NCI-H2196 treated with DMSO at 0.1 percent for 48 hours (cell line): ENCODE data around the gene GCFC2.
A peak's percentile ranks its signal among the peaks of the same experiment; 100 is the strongest.
"Not testable (repeated sequence)": the region's sequence is repeated elsewhere in the genome, so short reads cannot be mapped to it uniquely, and the experiment has no call there.

ENCODE experiments used
- DNase-seq: peaks from one replicate; lab custom pipeline; 2025; ENCODE audit not compliant: unreplicated experiment; lab: John Stamatoyannopoulos, UW

GCFC2 gene

GRCh38 chr2:75710577-75711253 lies at the start of gene GCFC2:
GCFC2 (minus strand) TSS chr2:75710915; CDS start chr2:75710855, 60 bp downstream.
- peak; percentile 59 for DNase-seq

DNA sequence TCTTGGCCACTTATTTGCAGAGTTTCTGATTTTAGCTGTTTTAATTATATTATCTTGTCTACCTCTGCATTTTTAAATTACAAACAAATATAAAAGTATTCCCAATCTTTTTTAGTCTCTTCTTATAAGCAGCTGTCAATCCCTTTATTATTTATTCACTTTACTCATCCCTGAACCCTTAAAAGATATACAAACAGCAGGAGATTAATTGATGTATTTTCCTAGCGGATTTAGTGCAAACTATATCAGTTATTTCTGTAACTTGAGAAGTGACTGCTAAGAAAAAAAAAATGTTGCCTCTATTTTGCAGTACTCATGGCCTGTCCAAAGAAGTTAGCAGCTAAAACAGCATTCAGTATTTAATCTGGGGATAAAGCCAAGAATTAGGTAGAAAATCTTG lies 42.1 kb upstream of the GCFC2 start:
- no peak for DNase-seq

DNA sequence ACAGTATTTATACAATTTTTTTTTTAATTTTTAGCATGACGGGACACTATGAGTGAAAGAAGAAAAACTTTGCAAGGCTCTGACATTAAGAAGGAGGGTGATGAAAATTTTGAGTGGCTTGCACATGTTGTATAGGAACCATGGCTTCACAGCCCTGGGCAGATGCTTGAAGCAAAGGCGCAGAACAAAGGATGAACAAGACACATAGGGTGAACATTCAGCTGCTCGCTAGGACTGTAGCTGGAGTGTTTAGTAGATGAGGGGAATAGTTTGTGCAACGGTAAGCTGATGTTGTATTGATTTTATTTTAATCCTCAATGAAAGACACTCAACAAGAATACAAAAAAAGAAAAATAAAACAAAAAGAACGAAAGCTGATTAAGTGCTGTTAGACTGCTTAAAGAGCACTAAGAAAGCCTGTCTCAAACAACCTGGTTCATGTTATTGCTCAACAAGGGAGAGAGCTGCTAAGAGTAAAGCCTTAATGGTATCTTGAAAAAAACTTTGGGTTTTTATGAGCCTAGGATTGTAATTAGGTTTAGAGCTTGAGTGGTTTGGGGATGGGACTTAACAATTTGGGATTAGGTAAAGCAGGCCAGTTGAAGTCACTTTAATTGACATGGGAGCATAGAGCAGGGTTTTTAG lies 41.2 kb upstream of the GCFC2 start:
- no peak for DNase-seq

DNA sequence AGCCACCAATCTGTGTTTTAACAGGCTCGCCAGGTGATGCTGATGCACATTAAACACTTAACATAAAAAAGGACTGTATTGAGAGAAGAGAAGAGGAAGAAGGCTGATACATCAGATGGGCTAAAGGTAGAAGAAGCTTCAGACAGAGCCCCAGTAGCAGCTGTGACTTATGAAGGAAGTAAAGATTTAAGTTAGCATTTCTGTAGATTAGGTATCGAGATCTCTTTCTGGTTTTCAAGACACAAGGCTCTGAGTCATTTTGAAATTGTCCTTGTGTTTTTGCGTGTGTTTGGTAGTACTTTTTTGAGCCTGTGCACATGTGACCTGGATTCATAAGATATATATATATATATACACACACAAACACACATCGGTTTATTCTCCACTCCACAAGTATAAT lies 40.6 kb upstream of the GCFC2 start:
- DNase-seq, result no peak

GRCh38 chr2:75737961-75738360 lies 27.2 kb upstream of the GCFC2 start:
- DNase-seq, result no peak

GRCh38 chr2:75736276-75736675 lies 25.6 kb upstream of the GCFC2 start:
- no peak for DNase-seq

DNA sequence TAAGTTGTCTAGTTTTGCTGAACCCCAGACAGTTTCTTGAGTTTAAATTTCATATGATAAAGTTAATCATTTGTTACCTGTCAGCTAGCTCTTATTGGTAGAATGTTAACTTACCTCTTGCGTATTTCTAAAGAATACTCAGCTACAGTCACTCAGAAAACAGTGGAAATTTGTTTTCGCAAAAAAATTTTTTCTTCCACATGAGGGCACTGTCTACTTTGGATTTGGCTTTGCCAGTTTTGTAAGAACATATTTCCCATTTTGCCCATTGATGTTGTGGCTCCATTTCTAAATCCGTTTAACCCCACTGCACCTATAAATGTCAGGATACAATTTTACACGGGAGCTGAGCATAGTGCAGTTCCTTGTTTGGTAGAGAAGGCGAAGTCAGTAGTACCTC lies 19.1 kb upstream of the GCFC2 start:
- DNase-seq, result no peak

DNA sequence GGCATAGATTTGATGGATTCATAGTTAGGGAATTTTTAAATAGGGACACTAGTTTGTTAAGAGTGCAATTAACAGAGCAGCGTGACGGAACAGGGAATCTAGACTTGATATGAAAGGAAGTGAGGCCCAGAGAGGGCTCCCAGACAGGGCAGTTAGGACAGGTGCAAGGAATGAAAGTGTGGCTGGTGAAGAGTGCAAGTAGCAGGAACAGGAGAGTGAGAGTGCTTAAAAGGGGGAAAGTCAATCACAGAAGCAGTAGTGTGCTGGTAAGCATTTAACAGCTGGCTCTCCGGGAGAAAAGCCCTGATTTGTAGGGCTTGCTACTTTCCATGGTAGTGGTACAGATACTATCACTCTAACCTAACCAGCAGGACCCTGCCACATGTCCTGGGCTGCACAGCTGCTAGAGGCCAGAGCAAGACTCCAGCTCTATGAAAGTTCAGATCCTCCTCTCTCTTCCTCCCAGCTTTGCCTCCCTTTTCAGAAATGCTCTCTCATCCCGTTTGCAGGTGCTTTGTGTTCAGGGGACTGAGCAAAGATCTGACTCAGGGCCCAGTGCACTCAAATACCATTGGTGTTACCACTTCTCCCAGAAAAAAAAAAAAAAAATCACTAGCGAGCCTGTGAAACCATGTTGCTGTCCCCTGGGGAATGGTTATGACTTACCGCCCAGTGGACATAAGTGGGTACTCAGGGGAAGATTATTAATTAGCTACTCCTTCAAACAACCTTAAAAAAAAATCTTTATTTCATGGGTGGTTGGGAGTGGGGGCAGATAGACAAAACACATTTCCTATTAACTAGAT lies 18.1 kb upstream of the GCFC2 start:
- no peak for DNase-seq

- DNase-seq, result no peak
Measured at GRCh38 chr2:75722687-75723086, 12.0 kb upstream of the GCFC2 start.

GRCh38 chr2:75720525-75720924 lies 9.8 kb upstream of the GCFC2 start:
- DNase-seq, result no peak

GRCh38 chr2:75719616-75720015 lies 8.9 kb upstream of the GCFC2 start:
- DNase-seq, result no peak

- DNase-seq, result no peak
Measured at GRCh38 chr2:75716406-75716805, 5.7 kb upstream of the GCFC2 start.

DNA sequence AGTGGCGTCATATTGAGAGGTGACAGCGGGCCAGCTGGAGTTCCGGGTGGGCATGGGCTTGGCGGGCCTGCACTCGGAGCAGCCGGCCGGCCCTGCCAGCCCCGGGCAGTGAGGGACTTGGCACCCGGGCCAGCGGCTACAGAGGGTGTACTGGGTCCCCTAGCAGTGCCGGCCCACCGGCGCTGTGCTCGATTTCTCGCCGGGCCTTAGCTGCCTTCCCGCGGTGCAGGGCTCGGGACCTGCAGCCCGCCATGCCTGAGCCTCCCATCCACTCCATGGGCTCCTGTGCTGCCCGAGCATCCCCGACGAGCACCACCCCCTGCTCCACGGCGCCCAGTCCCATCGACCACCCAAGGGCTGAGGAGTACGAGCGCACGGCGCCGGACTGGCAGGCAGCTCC lies 875 bp upstream of the GCFC2 start:
- DNase-seq, result not testable (repeated sequence)

DNA sequence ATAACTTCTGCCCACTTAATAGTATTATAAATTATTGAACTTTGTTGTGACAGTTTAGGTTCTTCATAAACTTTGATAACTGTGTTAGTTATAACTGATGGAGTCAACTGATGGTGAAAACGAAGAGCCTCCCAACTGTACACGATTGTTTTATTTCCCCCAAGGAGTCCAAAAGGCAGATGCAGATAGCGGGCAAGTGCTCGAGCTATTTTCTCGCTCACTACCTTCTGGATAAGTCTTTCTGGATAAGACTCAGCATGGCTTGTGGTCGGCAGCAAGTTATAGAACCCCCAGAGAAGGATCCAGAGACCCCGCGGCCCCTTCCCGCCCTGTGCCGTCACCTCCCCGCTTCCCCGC lies 517 bp downstream of the GCFC2 start:
- no peak for DNase-seq

GRCh38 chr2:75709297-75709696 lies 1.4 kb downstream of the GCFC2 start:
- DNase-seq, result no peak

DNA sequence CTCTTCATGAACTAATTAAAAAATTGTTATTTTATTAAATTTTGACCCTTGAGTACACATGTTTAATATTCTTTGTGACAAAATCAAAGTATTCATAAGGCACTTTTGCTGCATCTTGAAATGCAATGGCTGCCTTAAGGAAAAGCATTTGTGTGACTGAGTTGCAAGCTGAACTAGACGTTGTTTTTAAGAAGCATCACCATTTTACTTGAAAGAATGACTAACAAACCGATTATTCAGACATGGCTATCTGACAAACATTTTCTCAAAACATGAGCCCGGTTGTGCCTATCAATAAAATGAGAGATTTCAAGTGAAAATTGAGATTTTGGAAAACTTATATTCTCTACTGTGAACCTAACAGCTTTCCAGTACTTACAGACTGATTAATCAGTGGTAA lies 2.8 kb downstream of the GCFC2 start:
- no peak for DNase-seq

- DNase-seq, result no peak
Measured at GRCh38 chr2:75705921-75706320, 4.8 kb downstream of the GCFC2 start.

- no peak for DNase-seq
Measured at GRCh38 chr2:75703589-75704287, 7.0 kb downstream of the GCFC2 start.

- DNase-seq, result no peak
Measured at GRCh38 chr2:75702593-75702992, 8.1 kb downstream of the GCFC2 start.

DNA sequence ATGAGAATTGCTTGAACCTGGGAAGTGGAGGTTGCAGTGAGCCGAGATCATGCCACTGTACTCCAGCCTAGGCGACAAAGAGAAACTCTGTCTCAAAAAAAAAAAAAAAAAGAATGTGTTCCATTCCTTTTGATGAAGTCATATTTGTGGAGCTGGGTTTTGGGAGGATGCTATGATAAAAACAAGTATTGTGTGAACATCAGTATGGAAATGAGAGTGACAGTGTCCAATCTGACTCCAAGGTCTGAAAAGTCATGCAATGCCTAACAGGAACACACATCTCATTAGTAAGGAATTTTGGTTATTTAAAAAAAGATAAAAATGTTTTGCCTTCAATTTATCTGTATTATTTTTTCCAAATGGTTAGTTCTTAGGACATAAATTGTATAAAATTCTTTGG lies 11.8 kb downstream of the GCFC2 start:
- DNase-seq, result no peak

DNA sequence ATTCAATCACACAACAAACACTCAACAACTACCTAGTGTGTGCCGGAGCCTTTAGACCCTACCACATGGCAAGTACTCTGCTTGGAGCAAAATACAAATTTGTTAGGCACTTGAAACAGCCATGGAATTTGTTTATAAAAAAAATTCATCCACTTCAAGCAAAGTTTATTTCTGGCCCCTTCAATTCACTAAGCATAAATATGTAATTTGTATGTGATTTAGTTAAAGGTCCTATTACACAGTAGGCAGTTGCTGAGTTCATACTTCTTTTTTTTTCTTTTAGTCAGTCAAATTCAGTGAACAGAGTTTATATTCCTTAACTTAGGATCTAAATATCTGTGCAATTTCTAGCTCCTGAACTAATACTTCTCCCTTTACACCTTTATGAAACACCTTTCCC lies 22.5 kb downstream of the GCFC2 start:
- DNase-seq, result no peak

GRCh38 chr2:75683430-75683829 lies 27.3 kb downstream of the GCFC2 start:
- DNase-seq, result not testable (repeated sequence)
